Raji (cell line): Measurements from ENCODE around the gene TECR.

Experiments
- POLR2A ChIP-seq: IDR thresholded peaks from 2 replicates; pipeline ENCODE4 v1.6.1; 2011; ENCODE audit warnings: low read depth, low read length, control low read depth; ENCODE audit not compliant: insufficient read depth

The TECR gene

GRCh38 chr19:14517840-14518505 is 11.4 kb upstream of the TECR start, which contains the start of gene DNAJB1:
TSS of gene DNAJB1 (minus strand) at chr19:14518397. CDS start at chr19:14518349, 48 bp downstream.
- peak; percentile 87 for TF ChIP-seq POLR2A

GRCh38 chr19:14519245-14519859 is 10.0 kb upstream of the TECR start:
- TF ChIP-seq POLR2A, result no peak

GRCh38 chr19:14519860-14520407 is 9.5 kb upstream of the TECR start:
- no peak for TF ChIP-seq POLR2A

- no peak for TF ChIP-seq POLR2A
Observed at GRCh38 chr19:14520543-14520942, 8.9 kb upstream of the TECR start.

- TF ChIP-seq POLR2A, result no peak
Observed at GRCh38 chr19:14525729-14526128, 3.7 kb upstream of the TECR start.

GRCh38 chr19:14526423-14526822 is 3.0 kb upstream of the TECR start:
- TF ChIP-seq POLR2A, result no peak

GRCh38 chr19:14528419-14529253 is 758 bp upstream of the TECR start:
- TF ChIP-seq POLR2A, result no peak

- no peak for TF ChIP-seq POLR2A
Observed at GRCh38 chr19:14530005-14530348, 583 bp downstream of the TECR start.

GRCh38 chr19:14530506-14530905 is 1.1 kb downstream of the TECR start:
- no peak for TF ChIP-seq POLR2A

- TF ChIP-seq POLR2A, result no peak
Observed at GRCh38 chr19:14533450-14533849, 4.1 kb downstream of the TECR start.

- no peak for TF ChIP-seq POLR2A
Observed at GRCh38 chr19:14536926-14537692, 7.7 kb downstream of the TECR start.

- no peak for TF ChIP-seq POLR2A
Observed at GRCh38 chr19:14540741-14541525, 11.5 kb downstream of the TECR start.

- no peak for TF ChIP-seq POLR2A
Observed at GRCh38 chr19:14542711-14543328, 13.4 kb downstream of the TECR start.

GRCh38 chr19:14544047-14544446 is 14.7 kb downstream of the TECR start:
- TF ChIP-seq POLR2A, result no peak
